Measurements from ENCODE around the gene CTAGE6.
A peak's percentile ranks its signal among the peaks of the same experiment; 100 is the strongest.
"Not testable (repeated sequence)": the region's sequence is repeated elsewhere in the genome, so short reads cannot be mapped to it uniquely, and the experiment has no call there.

Gene CTAGE6

GRCh38 chr7:143737037-143737819 is 20.3 kb downstream of the CTAGE6 start:
- in situ Hi-C loops (cut with MboI; ENCODE audit: low sequenced_read_pairs, unreplicated experiment), result not testable (repeated sequence)
- peak; percentile 50 for DNase-seq (ENCODE audit: low spot score)
- TF ChIP-seq CTCF (IDR thresholded peaks at IDR 0.05; ENCODE audit: borderline replicate concordance, control extremely low read depth, extremely low read depth, insufficient read depth, missing control alignments), result peak; percentile 49

DNA sequence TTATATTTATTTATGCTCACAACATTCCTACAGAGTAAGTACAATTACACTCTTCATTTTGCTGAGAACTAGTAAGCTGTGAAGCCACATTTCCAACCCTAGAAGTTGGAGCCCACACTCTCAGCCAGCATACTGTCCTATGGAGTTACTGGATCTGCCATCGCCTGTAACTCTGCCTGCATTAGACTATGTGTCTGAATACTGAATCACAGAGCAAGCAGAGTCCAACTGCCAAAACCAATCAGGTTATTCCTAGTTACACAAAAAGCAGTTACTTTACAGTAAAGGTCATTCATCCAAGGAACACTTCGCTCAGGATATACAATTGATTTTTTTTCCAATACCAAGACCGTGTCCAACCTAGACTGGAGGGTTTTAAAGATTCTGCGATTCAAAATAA is 21.5 kb downstream of the CTAGE6 start:
- no peak for DNase-seq (ENCODE audit: low spot score)
- TF ChIP-seq CTCF (IDR thresholded peaks at IDR 0.05; ENCODE audit: borderline replicate concordance, control extremely low read depth, extremely low read depth, insufficient read depth, missing control alignments), result no peak
- in situ Hi-C loops (cut with MboI; ENCODE audit: low sequenced_read_pairs, unreplicated experiment), result no loop called here

- no peak for DNase-seq (ENCODE audit: low spot score)
- TF ChIP-seq CTCF (IDR thresholded peaks at IDR 0.05; ENCODE audit: borderline replicate concordance, control extremely low read depth, extremely low read depth, insufficient read depth, missing control alignments), result no peak
- in situ Hi-C loops (cut with MboI; ENCODE audit: low sequenced_read_pairs, unreplicated experiment), result no loop called here
These were observed 23.6 kb downstream of the CTAGE6 start for GRCh38 chr7:143733876-143734275.

GRCh38 chr7:143728333-143728862 is 29.1 kb downstream of the CTAGE6 start:
- no peak for DNase-seq (ENCODE audit: low spot score)
- no peak for TF ChIP-seq CTCF (IDR thresholded peaks at IDR 0.05; ENCODE audit: borderline replicate concordance, control extremely low read depth, extremely low read depth, insufficient read depth, missing control alignments)
- in situ Hi-C loops (cut with MboI; ENCODE audit: low sequenced_read_pairs, unreplicated experiment), result no loop called here

DNA sequence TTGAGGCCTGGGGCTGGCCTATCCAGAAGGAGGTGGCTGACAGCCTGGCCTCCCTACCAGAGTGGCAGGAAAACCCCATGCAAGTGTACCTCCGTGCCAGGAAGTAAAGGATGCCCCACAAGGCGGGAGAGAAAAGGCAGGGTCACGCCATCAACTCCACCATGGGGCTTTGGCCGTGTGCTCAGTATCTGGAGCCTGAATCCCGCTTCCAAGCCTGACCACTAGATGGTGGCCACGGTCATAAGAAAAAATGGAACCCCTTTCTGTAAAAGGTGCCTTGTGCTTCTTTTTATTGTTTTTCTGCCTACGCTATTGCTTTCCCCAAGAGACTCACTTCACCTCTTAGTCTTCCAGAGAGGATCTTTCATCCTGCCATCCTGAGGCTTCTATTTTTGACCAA is 29.9 kb downstream of the CTAGE6 start:
- in situ Hi-C loops (cut with MboI; ENCODE audit: low sequenced_read_pairs, unreplicated experiment), result not testable (repeated sequence)

GRCh38 chr7:143726143-143726542 is 31.4 kb downstream of the CTAGE6 start:
- in situ Hi-C loops (cut with MboI; ENCODE audit: low sequenced_read_pairs, unreplicated experiment), result not testable (repeated sequence)

More for the DNA sequence above, 29.9 kb downstream of the CTAGE6 start:
- DNase-seq (ENCODE audit: low spot score), result not testable (repeated sequence)

DNA sequence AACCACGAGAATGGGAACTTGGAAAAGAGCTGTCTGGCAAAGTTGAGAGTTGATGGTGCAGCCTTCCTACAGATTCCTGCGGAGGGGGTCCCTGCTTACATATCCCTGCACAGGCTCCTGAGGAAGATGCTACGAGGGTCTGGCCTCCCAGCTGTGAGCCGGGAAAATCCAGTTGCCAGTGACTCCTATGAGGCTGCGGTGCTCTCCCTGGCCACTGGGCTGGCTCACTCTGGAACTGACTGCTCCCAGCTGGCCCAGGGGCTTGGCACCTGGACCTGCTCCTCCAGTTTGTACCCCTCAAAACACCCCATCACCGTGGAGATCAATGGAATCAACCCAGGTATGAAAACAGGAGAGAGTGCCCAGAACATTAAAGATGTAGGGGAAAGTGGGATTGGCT is 37.2 kb downstream of the CTAGE6 start:
- in situ Hi-C loops (cut with MboI; ENCODE audit: low sequenced_read_pairs, unreplicated experiment); DNase-seq (ENCODE audit: low spot score): not testable (repeated sequence)

More at GRCh38 chr7:143726143-143726542, 31.4 kb downstream of the CTAGE6 start:
- DNase-seq (ENCODE audit: low spot score), result not testable (repeated sequence)

DNA sequence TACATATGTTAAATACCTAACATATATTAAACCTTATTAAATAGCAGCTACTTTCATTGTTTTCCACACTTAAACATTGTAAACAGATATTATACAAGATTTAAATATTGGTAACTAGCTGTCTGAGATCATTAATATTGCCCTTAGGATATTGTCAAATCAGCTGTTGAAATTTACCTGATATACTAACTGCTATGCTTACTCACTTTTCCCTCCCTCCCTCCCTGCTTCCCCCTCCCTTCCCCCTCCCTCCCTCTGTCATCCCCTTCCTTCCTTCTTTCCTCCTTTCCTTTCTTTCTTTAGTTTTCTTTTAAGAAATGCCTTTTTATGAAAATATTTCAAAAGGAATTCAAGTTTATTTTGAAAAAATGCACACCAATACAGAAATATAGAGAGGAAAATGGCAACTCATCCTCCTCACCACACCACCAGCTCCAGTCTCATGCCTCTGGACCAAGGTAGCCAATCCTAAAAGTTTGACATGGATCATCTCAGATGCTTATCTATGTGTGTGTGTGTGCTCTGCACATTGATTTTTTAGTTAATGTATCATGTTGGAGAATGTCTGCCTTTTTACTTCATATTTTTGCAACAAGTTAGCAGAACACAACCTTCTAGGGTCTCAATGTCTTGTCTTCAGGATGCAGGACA is 41.8 kb downstream of the CTAGE6 start:
- DNase-seq (ENCODE audit: low spot score); in situ Hi-C loops (cut with MboI; ENCODE audit: low sequenced_read_pairs, unreplicated experiment): not testable (repeated sequence)

DNA sequence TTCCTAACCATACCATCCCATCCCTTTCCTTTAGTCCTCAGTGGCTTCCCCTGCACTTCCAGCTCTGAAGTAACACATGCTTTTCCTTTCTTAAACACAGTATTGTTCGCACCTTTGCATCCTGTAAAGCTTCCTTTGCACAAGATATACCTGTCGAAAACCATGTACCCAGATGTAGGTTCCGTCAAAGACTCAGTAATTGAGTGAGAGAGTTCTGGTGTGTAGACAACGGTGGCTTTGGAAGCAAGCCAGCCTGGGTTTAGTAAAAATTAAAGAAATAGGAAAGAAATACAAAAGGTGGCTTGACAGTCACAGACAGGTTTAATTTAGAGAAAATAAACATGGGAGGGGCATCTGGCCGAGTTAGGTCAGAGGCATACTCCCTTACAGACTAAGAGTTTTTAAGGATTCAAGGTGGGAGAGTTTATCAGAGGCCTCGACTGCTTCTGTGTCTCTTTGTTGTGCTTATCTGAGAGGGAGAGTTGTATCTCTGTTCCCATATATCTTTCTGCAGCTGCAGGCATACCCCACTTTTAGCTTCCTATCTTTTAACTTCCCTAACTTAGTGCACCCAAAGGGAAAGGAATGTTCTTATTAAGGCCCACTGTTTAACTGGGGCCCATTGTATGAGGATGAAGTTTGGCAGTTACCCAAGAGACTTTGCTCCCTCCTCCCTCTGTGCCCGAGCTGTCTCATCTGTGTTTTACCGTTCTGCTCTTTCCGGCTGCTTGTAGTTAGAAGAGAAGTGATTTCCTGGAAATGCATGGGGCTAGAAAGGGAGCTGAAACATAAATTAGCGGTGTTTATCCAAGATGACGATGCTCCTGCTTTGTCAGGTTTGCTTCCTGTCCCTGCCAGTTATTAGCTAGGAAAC is 42.7 kb downstream of the CTAGE6 start:
- DNase-seq (ENCODE audit: low spot score); in situ Hi-C loops (cut with MboI; ENCODE audit: low sequenced_read_pairs, unreplicated experiment): not testable (repeated sequence)

DNA sequence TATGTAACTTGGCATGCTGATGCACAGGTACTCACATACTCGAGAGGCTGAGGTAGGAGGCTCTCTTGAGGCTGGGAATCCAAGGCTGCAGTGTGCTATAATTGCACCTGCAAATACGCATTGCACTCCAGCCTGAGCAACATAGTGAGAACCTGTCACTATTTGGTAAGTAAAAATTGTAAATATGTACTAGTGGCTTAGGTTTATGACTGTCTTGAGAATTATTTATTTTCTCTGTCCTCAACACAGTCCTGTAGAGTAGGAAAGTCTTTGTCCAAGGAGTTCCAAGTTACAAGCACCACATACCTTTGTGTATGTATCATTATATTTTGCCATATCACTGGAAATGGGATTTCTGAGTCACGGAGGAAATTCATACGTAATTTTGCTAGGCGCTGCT is 45.1 kb downstream of the CTAGE6 start:
- in situ Hi-C loops (cut with MboI; ENCODE audit: low sequenced_read_pairs, unreplicated experiment); DNase-seq (ENCODE audit: low spot score): not testable (repeated sequence)

- DNase-seq (ENCODE audit: low spot score); in situ Hi-C loops (cut with MboI; ENCODE audit: low sequenced_read_pairs, unreplicated experiment): not testable (repeated sequence)
These were observed 45.7 kb downstream of the CTAGE6 start for GRCh38 chr7:143711727-143712324.

GRCh38 chr7:143709895-143710294 is 47.6 kb downstream of the CTAGE6 start:
- in situ Hi-C loops (cut with MboI; ENCODE audit: low sequenced_read_pairs, unreplicated experiment); DNase-seq (ENCODE audit: low spot score): not testable (repeated sequence)

Measured in GM13976 (cell line).